Right ventricle myocardium superior (tissue), 1 donor: ENCODE data around the gene JADE3. TPM values are rescaled to one million over a fixed set of nuclear protein-coding genes. Genes with fewer than 3 reads are reported as not detected.
"Not testable (repeated sequence)": the region's sequence is repeated elsewhere in the genome, so short reads cannot be mapped to it uniquely, and the experiment has no call there.

Source experiments
- ATAC-seq: fragments of 200-7000 bp; cut with Tn5 transposase; one replicate; pipeline ENCODE4 v1.9.1; 2020; ENCODE audit warnings: mild to moderate bottlenecking; ENCODE audit not compliant: poor library complexity
- DNase-seq: peaks from one replicate; pipeline ENCODE4 v3.0.0-alpha.2; 2020
- intact Hi-C: fragments of 100-400 bp; cut with DNase I; formaldehyde crosslinking; loops from one replicate; pipeline ENCODE4 v1.11.2; 2022
- total RNA-seq: library from RNA; stranded (reverse); fragmentation: NEBNext Ultra II Directional; extraction: Animal tissue kit (Norgen Biotek cat#: 25700); gene quantifications from one replicate; pipeline ENCODE4 v1.2.1, GENCODE V29; 2021
- donor health status: DM: no; HTN: yes; CAD: no; lungs with severe emphysema.

JADE3 gene
- total RNA-seq, 1 donor from 2014 or later = 7.8 TPM

DNA sequence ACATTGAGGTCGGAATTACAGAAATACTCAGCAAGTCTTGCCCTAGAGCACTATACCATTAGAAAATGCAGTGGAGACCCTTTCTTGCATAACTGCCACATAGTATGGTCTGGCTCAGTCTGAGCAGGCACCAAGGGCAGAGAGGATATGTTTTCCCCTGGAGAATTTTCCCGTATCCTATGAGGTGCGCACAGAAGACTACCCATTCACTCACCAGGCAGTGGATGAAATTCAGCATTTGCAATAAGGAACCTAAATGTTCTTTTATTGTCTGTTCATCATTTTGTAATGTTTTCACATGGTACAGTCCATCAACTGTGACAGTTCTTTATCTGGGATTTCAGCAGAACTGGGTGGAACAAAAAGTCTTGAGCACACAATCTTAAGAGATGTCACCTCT is 15.5 kb downstream of the JADE3 start:
- no peak for ATAC-seq
- DNase-seq = no peak
- intact Hi-C loops = no loop called here

DNA sequence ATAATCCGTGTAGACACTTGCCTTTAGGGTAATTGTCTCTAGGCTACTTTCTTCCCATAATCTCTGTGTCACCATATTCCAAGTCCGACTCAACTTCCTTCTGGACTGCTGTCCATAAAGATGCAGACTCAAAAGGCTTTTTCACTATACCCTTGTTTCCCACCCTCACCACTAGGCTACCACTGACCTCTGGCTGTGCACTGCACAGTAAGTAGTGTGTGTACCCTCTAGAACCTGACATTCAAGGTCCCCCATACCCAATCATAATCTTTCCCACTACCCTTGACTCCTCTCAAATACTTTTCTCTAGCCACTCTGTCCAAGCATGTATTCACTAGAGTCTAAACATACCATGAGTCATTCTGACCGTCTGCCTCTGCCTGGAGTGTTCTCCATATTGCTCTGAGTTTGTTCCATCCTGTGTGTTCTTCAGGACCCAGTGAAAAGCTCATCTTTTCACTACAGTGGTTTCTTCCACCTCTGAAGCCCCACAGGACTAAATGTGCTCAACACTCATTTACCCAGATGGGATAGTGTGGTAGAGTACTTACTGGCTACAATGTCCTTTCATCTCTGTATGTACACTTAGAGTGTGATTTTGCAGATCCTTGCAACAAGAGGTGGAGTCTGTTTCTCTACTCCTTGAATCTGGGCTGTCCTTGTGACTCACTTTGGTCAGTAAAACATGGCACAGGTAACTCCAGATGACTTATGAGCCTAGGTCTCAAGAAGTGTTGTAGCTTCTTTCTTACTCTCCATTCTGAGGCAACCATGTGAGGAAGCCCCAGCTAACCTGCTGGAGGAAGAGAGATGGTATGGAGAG is 17.4 kb downstream of the JADE3 start:
- DNase-seq (no peak), ATAC-seq (no peak)
- intact Hi-C loops = no loop called here

DNA sequence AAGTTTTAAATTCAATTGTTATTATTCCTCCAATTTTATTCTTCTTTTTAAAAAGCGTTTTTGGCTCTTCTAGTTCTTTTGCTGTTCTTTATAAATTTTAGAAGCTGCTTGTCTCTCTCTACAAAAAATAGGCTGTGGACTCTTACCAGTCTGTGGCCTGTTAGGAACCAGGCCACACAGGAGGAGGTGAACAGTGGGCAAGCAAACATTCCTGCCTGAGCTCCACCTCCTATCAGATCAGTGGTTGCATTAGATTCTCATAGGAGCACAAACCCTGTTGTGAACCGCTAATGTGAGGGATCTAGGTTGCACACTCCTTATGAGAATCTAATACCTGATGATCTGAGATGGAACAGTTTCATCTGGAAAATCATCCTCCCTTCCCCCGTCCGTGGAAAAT is 23.1 kb downstream of the JADE3 start:
- intact Hi-C loops = no loop called here
- ATAC-seq (no peak), DNase-seq (no peak)

DNA sequence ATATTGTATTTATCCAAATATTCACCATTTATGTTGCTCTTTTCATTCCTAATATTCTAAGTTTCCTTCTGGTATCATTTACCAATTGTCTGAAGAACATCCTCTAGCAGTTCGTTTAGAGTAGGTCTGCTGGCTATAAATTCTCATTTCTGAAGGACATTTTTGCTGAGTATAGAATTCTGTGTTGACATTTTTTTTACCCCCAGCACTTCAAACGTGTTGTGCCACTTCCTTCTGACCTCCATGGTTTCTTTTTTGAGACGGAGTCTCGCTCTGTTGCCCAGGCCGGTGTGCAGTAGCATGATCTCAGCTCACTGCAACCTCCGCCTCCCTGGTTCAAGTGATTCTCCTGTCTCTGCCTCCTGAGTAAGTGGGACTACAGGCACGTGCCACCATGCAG is 26.4 kb downstream of the JADE3 start:
- DNase-seq = no peak
- ATAC-seq = no peak
- intact Hi-C loops = no loop called here

DNA sequence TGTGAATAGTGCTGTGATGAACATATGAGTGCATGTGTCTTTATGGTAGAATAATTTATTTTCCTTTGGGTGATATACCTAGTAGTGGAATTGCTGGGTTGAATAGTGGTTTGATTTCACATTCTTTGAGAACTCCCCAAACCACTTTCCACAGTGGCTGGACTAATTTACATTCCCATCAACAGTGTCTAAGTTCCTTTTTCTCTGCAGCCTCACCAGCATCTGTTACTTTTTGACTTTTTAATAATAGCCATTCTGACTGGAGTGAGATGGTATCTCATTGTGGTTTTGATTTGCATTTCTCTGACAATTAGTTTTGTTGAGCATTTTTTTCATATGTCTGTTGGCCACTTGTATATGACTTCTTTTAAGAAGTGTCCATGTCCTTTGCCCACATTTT is 29.1 kb downstream of the JADE3 start:
- DNase-seq (no peak), ATAC-seq (no peak)
- intact Hi-C loops = no loop called here

DNA sequence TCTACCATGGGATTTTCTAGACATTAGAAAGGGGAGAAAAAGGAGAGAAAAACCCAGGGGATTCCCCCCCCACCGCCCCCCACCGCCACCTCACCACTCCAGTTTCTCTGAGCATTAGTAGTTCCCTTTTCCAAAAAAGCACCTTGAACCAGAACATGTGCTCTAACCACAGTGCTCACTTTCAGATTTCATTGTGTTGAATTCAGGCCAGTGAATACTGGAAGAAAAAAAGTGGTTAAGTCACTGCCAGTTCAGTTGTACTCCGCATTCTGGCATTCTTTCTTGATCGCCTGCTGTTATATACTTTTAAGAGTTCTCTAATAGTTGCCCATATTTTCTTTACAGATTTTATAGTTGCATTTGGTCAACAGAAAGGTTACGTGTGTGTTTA is 40.9 kb downstream of the JADE3 start:
- DNase-seq (no peak), ATAC-seq (no peak)
- intact Hi-C loops = no loop called here

DNA sequence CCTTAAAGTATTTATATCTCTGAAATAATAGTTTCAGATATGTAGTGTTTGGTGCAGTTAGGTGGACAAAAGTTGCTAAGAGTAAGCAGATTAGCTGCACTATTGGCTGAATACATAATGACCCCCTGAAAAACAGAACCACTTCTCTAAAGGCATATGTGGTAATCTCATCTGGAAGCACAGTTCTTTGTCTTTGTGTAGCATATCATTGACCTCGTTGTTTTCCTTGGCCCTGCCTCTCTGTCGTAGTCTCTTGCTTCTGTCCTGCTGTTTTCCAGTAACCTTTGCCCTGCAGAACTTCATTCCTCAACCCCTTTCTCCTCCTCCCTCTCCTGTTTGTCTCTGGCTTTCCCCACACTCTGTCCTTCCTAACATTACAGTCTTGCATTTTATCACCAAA is 41.4 kb downstream of the JADE3 start:
- intact Hi-C loops = no loop called here
- ATAC-seq (peak; percentile 61), DNase-seq (no peak)

DNA sequence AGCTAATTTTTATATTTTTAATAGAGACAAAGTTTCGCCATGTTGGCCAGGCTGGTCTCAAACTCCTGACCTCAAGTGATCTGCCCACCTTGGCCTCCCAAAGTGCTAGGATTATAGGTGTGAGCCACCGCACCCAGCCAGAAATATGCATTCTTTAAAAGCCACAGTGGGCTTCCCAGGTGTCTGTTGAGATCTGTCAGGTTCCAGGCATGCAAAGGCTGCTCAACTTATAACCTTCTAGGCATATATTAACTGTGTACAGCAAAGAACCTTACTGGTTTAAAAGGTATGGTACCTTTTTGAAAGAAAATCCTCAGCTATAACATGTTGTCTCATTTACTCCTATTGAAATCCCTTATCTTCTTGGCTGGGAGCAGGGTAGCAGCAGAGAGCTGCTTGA is 42.5 kb downstream of the JADE3 start:
- ATAC-seq (no peak), DNase-seq (no peak)
- intact Hi-C loops = no loop called here

DNA sequence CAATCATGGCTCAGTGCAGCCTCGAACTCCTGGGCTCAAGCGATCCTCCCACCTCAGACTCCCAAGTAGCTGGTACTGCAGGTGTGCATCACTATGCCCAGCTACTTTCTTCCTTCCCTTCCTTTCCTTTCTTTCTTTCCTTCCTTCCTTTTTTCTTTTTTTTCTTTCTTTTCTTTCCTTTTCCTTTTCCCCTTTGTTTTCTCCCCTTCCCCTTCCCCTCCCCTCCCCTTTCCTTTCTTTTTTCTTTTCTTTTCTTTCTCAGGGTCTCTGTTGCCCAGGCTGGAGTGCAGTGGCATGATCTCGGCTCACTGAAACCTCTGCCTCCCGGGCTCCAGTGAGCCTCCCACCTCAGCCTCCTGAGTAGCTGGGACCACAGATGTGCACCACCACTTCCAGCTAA is 44.4 kb downstream of the JADE3 start:
- ATAC-seq, intact Hi-C loops, DNase-seq: not testable (repeated sequence)

DNA sequence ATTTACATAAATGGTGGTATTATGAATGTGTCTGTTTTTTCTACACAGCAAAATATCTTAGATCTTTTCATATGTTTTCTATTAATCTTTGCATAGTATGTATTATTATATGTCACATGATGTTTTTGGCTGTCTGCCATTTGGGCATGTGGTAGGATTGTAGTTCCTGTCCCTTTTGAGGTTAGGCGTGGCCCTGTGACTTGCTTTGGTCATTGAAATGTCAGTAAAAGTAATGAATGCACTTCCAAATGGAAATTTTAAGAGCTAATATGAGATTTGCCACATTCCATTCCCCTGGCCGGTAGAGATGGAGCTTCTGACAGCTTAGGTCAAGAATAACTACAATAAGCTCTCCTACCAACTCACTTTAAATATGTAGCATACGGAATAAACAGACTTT is 45.1 kb downstream of the JADE3 start:
- intact Hi-C loops = no loop called here
- DNase-seq (no peak), ATAC-seq (no peak)

DNA sequence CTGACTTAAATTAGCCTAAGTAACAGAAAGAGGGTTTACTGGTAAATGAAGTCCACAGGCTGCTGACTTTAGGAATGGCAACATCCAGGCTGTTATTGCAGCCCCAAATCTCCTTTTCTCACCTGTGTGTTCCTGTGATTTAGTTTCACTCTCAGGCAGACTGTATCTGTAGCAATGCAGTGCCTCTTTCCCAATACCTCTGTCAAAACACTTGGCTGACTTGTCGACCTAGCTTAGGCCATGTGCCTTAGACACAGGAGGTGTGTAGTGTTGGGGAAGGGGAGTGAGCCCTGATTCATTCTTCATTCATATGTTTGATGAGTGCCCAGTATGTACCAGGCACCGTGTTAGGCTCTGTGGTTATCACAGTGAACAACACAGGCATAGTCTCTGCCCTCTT is 46.9 kb downstream of the JADE3 start:
- ATAC-seq (peak; percentile 34), DNase-seq (no peak)
- intact Hi-C loops = no loop called here

DNA sequence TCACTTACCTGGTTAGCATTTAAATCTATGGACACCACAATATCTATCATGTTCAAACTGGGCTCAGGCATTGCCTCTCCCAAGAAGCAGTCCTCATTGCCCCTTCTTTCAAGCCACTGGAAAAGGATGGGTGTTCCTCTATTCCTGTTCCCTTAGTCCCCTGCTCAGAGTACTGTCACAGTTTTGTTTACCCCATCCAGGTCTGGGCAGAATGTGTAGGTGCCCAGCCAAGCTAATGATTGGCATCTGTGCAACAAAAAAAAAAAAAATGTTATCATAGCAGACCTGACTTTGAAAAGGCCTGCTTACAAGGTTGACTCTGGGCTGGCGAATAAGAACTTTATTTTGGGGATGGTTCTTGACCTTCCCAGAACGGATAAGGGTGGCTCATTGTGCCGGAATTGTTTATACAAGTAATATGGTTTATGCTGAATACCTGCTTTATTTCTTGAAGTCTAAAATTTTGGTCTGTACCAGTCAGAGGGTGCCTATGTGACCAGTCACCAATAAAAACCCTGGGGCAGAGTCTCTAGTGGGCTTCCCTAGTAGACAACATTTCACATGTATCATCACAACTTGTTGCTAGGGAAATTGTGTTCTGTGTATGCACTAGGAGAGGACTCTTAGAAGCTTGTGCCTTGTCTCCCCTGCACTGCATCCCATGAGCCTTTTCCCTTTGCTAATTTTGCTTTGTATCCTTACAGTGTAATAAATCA is 47.9 kb downstream of the JADE3 start:
- ATAC-seq = peak; percentile 63
- no peak for DNase-seq
- intact Hi-C loops = no loop called here

DNA sequence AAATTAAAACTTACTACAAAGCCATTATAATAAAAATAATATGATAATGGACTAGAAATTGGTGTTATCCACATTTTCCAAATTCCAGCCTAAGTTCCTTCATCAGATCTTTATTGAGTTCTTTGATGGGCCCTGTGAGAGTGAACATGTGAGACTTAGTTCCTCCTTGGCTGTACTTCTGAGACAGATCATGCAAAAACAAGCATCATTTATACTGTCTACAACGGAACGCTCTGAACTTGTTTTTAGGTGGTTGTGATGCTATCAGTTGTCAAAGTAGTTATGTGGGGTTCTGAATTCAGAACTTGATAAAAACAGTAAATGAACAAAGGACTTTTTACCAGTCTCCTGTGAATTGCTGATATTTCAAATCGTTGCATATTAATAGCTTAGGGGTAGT is 48.9 kb downstream of the JADE3 start:
- intact Hi-C loops = no loop called here
- DNase-seq = no peak

DNA sequence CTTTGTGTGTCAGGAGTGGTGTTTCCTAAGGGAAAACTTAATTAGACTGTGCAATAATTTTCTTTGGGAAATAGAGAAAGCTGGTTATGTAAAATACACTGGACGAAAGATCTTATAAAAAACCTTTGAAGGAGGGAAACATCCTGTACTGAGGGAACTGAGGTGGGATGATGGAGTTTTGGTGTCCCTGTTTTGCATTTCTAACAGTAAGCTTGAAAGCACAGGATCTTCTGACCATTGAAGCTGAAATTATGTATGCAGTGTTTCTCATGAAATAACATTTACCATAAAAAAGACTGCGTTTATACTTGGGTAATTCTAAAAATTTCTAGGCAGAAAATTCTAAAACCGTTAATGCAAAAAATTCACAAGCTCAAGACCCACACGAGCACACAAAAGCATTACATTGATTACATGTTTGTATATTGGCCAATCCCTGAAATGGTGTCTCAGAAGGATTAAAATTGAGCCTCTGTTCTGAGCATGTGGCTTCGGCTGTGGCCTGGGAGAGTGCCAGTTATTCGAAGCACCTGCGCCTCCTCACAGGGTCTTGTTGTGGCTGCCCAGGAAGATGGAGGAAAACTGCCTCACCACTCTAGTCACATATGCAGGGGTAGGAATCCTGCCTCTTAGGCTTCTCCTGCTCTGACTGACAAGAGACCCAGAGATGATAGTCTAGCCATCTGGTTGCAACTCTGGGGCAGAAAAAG is 49.5 kb downstream of the JADE3 start:
- intact Hi-C loops = no loop called here
- no peak for DNase-seq
- ATAC-seq = no peak

More for the DNA sequence above, 48.9 kb downstream of the JADE3 start:
- ATAC-seq = no peak

DNA sequence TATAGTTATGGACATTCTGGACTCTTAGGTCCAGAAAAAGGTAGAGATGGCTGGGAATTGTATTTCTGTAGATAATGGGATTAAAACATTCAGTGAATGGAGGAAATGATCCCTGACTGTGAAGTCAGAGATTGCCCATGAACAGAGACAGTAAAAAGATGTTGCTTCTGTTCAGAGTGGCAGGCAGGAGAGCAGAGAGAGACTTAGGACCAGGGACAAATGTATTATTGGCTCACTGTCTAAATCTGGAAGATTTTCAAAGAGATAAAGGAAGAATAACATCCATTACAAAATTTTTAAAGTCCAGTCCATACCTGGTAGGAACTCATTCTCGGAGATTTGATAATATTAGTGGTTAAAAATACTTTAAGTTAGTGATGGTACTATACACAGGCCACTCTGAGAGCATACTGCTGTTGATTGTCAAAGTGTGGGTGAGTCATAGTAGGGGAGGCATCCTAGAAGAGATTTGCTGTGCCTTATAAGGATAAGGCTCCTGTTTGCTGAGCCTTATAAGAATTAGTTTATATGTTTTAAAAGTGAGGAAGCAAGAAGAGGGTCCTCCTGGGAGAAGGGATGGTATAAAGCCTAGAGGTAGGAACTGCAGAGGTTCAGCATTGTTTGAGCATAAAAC is 53.0 kb downstream of the JADE3 start:
- DNase-seq = no peak
- no peak for ATAC-seq
- intact Hi-C loops = no loop called here

DNA sequence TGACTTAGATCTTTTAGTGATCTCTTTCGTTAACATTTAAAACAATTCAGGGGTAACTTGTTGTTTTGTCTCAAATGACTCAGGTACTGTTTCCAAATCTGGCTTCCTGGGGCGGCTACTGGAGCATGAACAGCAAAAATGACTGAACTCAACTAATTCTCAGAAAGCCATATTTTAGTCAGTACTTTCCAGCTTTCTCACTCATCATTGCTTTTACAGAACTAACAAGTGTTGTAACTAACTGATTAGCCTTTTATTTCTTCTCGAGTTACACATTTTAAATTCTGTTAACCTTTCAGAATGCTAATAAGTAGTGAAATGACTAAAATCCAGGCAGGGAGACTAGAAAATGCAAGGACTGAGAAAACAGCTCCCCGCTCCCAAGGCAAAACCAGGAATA is 55.3 kb downstream of the JADE3 start:
- ATAC-seq (no peak), DNase-seq (no peak)
- intact Hi-C loops = no loop called here

DNA sequence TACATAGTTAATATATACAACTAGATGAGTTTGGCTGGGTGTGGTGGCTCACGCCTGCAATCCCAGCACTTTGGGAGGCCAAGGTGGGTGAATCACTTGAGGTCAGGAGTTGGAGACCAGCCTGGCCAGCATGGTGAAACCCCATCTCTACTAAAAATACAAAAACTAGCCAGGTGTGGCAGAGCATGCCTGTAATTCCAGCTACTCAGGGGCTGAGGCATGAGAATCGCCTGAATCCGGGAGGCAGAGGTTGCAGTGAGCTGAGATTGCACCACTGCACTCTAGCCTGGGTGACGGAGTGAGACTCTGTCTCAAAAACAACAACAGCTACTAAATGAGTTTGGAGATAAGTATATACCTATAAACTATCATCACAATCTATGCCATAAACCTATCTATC is 64.8 kb downstream of the JADE3 start:
- not testable (repeated sequence) for DNase-seq, ATAC-seq
- intact Hi-C loops = loop anchor here (5.0 kb wide), 1 partner anchor 75 kb away; no protein-coding TSS in a partner anchor

DNA sequence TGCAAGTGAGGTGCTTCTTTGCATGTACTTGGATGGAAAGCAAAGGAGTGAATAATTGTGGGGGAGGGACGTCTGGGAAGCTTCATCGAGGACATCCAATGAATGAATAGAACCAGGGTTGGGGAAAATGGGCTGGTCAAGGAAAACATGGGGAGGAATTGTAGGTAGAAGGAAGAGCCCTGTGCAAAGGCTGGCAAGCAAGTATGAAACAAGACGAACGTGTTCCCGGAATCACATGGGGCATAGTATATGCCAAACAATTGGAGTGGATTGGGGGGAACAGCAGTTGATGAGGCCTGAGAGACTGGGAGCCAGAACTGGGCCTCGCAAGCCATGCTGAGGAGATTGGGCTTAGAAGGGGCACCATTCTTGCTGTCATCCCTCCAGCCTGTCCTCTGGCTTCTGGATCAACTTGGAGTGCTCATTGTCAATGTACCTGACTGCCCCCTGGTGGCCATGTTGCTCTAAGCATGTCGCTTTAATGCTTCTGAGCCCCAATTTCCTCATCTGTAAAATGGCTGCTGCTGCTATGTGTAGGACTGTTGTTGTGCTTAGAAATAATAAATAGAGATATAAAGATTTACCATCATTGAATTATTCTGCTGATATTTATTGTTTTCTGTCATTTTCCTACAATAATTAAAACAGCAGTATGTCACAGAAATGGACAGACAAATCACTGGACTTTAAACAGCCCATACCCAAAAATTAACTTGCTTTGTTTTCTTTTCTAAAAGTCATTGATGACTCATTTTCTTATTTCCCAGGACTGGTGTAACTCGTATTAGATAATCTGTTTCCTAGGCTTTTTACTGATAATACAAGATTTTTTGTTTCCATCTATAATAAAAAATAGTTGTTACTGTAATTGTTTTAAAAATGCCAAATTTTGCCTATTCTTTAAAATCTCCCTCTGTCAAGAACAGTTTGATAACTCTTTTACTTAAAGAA is 66.4 kb downstream of the JADE3 start:
- DNase-seq (peak; percentile 75), ATAC-seq (peak; percentile 64)
- intact Hi-C loops = loop anchor here (5.0 kb wide), 1 partner anchor 76 kb away; no protein-coding TSS in a partner anchor
